K562 (cell line): ENCODE measurements around the gene FLT1. TPM values are rescaled to one million over a fixed set of nuclear protein-coding genes. Genes with fewer than 3 reads are reported as not detected.

Experiments
- ARID2 ChIP-seq: fragments of 450-650 bp; IDR thresholded peaks from 2 replicates; pipeline ENCODE4 v1.6.1; 2017; ENCODE audit warnings: antibody characterized with exemption, mild to moderate bottlenecking
- ARNT ChIP-seq, 2 experiments: fragments of 450-650 bp; IDR thresholded peaks; 2 replicates each; pipeline ENCODE4 v1.6.1; 2016; ENCODE audit warnings: mild to moderate bottlenecking in 1 of 2
- ATF1 ChIP-seq, 2 experiments: fragments of 450-650 bp in 1 of 2; IDR thresholded peaks; 2 replicates each; pipeline ENCODE4 v1.6.1; 2016; ENCODE audit warnings: missing compliant biosample characterization in 1 of 2, missing genetic modification characterization in 1 of 2
- ATF7 ChIP-seq: fragments of 450-650 bp; IDR thresholded peaks from 2 replicates; pipeline ENCODE4 v1.7.1; 2014; ENCODE audit warnings: mild to moderate bottlenecking, moderate library complexity
- BCOR ChIP-seq: fragments of 450-650 bp; IDR thresholded peaks from 2 replicates; pipeline ENCODE4 v1.6.1; 2016
- BRD9 ChIP-seq: fragments of 450-650 bp; IDR thresholded peaks from 2 replicates; pipeline ENCODE4 v1.6.1; 2018; ENCODE audit warnings: low read depth; ENCODE audit not compliant: partially characterized antibody
- CAMTA2 ChIP-seq: fragments of 250-450 bp; sonication (Bioruptor Pico); conservative IDR thresholded peaks from 2 replicates; pipeline ENCODE4 v1.5.1; 2022
- CEBPB ChIP-seq: fragments of 450-650 bp; IDR thresholded peaks from 2 replicates; pipeline ENCODE4 v1.6.1; 2016; ENCODE audit warnings: missing genetic modification characterization, missing compliant biosample characterization
- FOSL1 ChIP-seq: fragments of 200-800 bp; sonication (Bioruptor generic); conservative IDR thresholded peaks from 2 replicates; pipeline ENCODE4 v1.6.1; 2016; ENCODE audit warnings: missing genetic modification characterization, missing compliant biosample characterization
- GABPB1 ChIP-seq: sonication (generic); formaldehyde crosslinking; IDR thresholded peaks from 2 replicates; pipeline ENCODE4 v1.8.0; 2022; ENCODE audit warnings: mild to moderate bottlenecking, missing genetic modification reagents
- HDAC3 ChIP-seq: fragments of 450-650 bp; IDR thresholded peaks from 2 replicates; pipeline ENCODE4 v1.6.1; 2018; ENCODE audit warnings: borderline replicate concordance, mild to moderate bottlenecking, moderate library complexity; ENCODE audit not compliant: partially characterized antibody
- KDM2B ChIP-seq: fragments of 250-450 bp; sonication (Bioruptor Pico); IDR thresholded peaks from 2 replicates; pipeline ENCODE4 v1.8.0; 2021; ENCODE audit warnings: mild to moderate bottlenecking, moderate library complexity
- KDM4B ChIP-seq, 2 experiments: fragments of 450-650 bp in 1 of 2; sonication (generic) in 1 of 2; IDR thresholded peaks; 2 replicates each; pipeline ENCODE4 v1.6.1; 2016 to 2017; ENCODE audit warnings: borderline replicate concordance in 2 of 2, antibody characterized with exemption in 1 of 2, low read depth in 1 of 2, mild to moderate bottlenecking in 1 of 2
- NFIX ChIP-seq: fragments of 250-450 bp; sonication (Bioruptor Pico); IDR thresholded peaks from 2 replicates; pipeline ENCODE4 v1.4.0; 2020; ENCODE audit warnings: low read depth, mild to moderate bottlenecking, moderate library complexity
- RB1 ChIP-seq: fragments of 450-650 bp; IDR thresholded peaks from 2 replicates; pipeline ENCODE4 v1.6.1; 2017; ENCODE audit warnings: low read depth, mild to moderate bottlenecking
- TBL1XR1 ChIP-seq, 2 experiments: IDR thresholded peaks; 2 replicates each; pipeline ENCODE4 v1.6.1; 2012; ENCODE audit warnings: improper control_type of control experiment in 2 of 2, low read length in 2 of 2, mild to moderate bottlenecking in 1 of 2
- TEAD4 ChIP-seq, 2 experiments: sonication (generic) in 1 of 2; formaldehyde crosslinking in 1 of 2; IDR thresholded peaks; 2 replicates each; pipeline versions ENCODE4 v1.6.1 to v1.8.0; 2012 to 2022; ENCODE audit warnings: borderline replicate concordance in 1 of 2, inconsistent platforms in 1 of 2, low read length in 1 of 2, mild to moderate bottlenecking in 1 of 2, missing genetic modification reagents in 1 of 2
- WHSC1 ChIP-seq: IDR thresholded peaks from one replicate; pipeline ENCODE4 v1.6.1; 2012; ENCODE audit warnings: low read length, control low read depth, inconsistent platforms
- XRCC4 ChIP-seq: IDR thresholded peaks from one replicate; pipeline ENCODE4 v1.6.1; 2011; ENCODE audit not compliant: insufficient read depth, insufficient read length; ENCODE audit errors: extremely low read depth
- ZFP1 ChIP-seq: fragments of 450-650 bp; formaldehyde crosslinking; IDR thresholded peaks from 2 replicates; pipeline ENCODE4 v1.4.0; 2020; ENCODE audit warnings: mild to moderate bottlenecking, mixed read lengths
- ZNF239 ChIP-seq: fragments of 250-450 bp; sonication (Bioruptor Pico); IDR thresholded peaks from 2 replicates; pipeline ENCODE4 v1.4.0; 2020; ENCODE audit warnings: mild to moderate bottlenecking
- ZNF263 ChIP-seq: sonication (generic); formaldehyde crosslinking; IDR thresholded peaks from 2 replicates; pipeline ENCODE4 v1.8.0; 2022; ENCODE audit warnings: mild to moderate bottlenecking, missing genetic modification reagents, borderline replicate concordance
- ZNF57 ChIP-seq: fragments of 450-650 bp; formaldehyde crosslinking; IDR thresholded peaks from 2 replicates; pipeline ENCODE4 v1.4.0; 2020; ENCODE audit warnings: mild to moderate bottlenecking, moderate library complexity
- polyA plus RNA-seq, 8 experiments: library from polyadenylated mRNA; depleted of rRNA in 4 of 8; stranded (reverse) in 5 of 8; unstranded in 3 of 8; fragments of >200 nt; fragmentation: Nextera tagmentation in 2 of 8; fragmentation: Illumina TruSeq in 1 of 8; extraction: Ambion mirVana in 2 of 8; extraction: Trizol in 1 of 8; gene quantifications; 2 replicates each; pipeline versions ENCODE4 v1.2.1 to v1.2.3, GENCODE V29; 2011 to 2014; ENCODE audit warnings: inconsistent platforms in 1 of 8, missing spikeins in 1 of 8
- total RNA-seq, 7 experiments: library from RNA; depleted of rRNA in 6 of 7; stranded (reverse); fragments of >200 nt in 6 of 7; fragmentation: Illumina TruSeq in 2 of 7; extraction: Trizol in 2 of 7; gene quantifications; 2 replicates each; pipeline versions ENCODE4 v1.2.1 to v1.2.3, GENCODE V29; 2011 to 2021; ENCODE audit warnings: low replicate concordance in 1 of 7
- TF ChIP-seq, protein P1 (sequence below): fragments of 450-650 bp; IDR thresholded peaks from 2 replicates; pipeline ENCODE4 v1.6.1; 2016; ENCODE audit warnings: antibody characterized with exemption
- TF ChIP-seq, protein P2 (sequence below): fragments of 250-450 bp; sonication (Bioruptor Pico); IDR thresholded peaks from 2 replicates; pipeline ENCODE4 v1.4.0; 2020; ENCODE audit warnings: borderline replicate concordance
- TF ChIP-seq, protein P3 (sequence below): fragments of 450-650 bp; IDR thresholded peaks from 2 replicates; pipeline ENCODE4 v1.6.1; 2014; ENCODE audit warnings: low read depth, mild to moderate bottlenecking, moderate library complexity, borderline replicate concordance

The FLT1 gene
- total and polyA plus RNA-seq, 9 of the 15 experiments (the other 6 are each of a cell fraction or from before 2014, with no cell fraction given) = 0.01 to 2.0 (median 0.22) TPM

DNA sequence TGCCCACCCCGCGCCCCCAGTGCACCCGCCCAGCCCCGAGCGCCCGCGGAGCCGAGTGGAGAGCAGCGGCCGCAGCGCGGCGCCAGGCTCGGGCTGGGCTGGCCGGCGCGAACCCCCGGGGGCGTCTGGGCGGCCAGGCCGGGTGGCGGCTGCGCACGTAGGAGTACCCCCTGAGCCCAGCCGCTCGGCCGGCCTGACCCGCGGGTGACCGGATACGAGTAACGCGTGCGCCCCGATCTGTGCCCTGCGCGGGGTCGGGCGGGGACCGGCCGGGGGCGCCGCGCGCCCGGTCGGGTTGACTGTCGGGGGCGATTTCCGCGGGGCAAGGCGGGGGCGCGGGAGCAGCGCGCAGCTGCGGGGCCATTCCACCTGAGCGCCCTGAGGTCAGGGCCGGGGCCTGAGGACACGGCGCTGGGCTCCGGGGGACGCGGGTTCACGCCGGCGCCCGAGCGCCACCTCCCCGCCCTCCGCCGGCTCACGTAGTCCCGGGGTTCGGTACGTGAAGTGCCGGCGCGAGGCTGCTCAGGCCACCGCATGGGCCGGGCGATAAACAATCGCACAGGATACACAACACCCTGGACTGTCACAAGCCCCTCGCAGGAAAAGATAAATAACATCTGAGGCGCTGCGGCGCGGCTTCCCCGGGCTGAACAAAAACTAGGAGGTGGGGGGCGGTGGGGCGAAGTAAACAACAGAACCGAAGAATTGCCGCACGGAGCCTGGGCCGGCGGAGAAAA lies 37.6 kb upstream of the FLT1 start (continued):
- TF ChIP-seq, protein P1, sequence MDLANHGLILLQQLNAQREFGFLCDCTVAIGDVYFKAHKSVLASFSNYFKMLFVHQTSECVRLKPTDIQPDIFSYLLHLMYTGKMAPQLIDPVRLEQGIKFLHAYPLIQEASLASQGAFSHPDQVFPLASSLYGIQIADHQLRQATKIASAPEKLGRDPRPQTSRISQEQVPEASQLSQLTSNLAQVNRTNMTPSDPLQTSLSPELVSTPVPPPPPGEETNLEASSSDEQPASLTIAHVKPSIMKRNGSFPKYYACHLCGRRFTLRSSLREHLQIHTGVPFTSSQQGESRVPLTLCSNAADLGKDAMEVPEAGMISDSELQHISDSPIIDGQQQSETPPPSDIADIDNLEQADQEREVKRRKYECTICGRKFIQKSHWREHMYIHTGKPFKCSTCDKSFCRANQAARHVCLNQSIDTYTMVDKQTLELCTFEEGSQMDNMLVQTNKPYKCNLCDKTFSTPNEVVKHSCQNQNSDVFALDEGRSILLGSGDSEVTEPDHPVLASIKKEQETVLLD = no peak
- TF ChIP-seq KDM2B = peak; percentile 16; the same call in 1 of the 2 replicates
- no peak for TF ChIP-seq GABPB1 (CRISPR knock-in tag)
- no peak for TF ChIP-seq CAMTA2 (CRISPR knock-in tag)
- no peak; the same call in 1 of the 2 replicates for TF ChIP-seq FOSL1
- TF ChIP-seq ZFP1 (CRISPR knock-in tag) = no peak
- TF ChIP-seq BRD9 = no peak
- no peak for TF ChIP-seq ZNF263
- no peak for TF ChIP-seq NFIX (CRISPR knock-in tag)
- TF ChIP-seq ARID2 = no peak
- TF ChIP-seq TEAD4 (IDR thresholded peaks at IDR 0.05; ENCODE audit: low read length) = peak; percentile 77
- no peak for TF ChIP-seq TEAD4 (CRISPR knock-in tag; IDR thresholded peaks at IDR 0.05; ENCODE audit: borderline replicate concordance)
- TF ChIP-seq BCOR = peak; percentile 68; the same call in 1 of the 2 replicates
- peak; percentile 41 for TF ChIP-seq HDAC3
- TF ChIP-seq KDM4B (IDR thresholded peaks at IDR 0.05; ENCODE audit: borderline replicate concordance in 2 of 2, low read depth in 1 of 2) = no peak
- TF ChIP-seq ATF7 = peak; percentile 53; the same call in 1 of the 2 replicates
- TF ChIP-seq CEBPB = no peak
- TF ChIP-seq ZNF57 (CRISPR knock-in tag) = no peak
- no peak for TF ChIP-seq ATF1 (CRISPR knock-in tag; IDR thresholded peaks at IDR 0.05)
- TF ChIP-seq ATF1 (tag; IDR thresholded peaks at IDR 0.05) = peak; percentile 68
- TF ChIP-seq RB1 = no peak
- TF ChIP-seq, protein P2, sequence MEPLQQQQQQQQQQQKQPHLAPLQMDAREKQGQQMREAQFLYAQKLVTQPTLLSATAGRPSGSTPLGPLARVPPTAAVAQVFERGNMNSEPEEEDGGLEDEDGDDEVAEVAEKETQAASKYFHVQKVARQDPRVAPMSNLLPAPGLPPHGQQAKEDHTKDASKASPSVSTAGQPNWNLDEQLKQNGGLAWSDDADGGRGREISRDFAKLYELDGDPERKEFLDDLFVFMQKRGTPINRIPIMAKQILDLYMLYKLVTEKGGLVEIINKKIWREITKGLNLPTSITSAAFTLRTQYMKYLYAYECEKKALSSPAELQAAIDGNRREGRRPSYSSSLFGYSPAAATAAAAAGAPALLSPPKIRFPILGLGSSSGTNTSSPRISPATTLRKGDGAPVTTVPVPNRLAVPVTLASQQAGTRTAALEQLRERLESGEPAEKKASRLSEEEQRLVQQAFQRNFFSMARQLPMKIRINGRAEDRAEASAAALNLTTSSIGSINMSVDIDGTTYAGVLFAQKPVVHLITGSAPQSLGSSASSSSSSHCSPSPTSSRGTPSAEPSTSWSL = no peak
- no peak for TF ChIP-seq ZNF239 (CRISPR knock-in tag)
- TF ChIP-seq, protein P3, sequence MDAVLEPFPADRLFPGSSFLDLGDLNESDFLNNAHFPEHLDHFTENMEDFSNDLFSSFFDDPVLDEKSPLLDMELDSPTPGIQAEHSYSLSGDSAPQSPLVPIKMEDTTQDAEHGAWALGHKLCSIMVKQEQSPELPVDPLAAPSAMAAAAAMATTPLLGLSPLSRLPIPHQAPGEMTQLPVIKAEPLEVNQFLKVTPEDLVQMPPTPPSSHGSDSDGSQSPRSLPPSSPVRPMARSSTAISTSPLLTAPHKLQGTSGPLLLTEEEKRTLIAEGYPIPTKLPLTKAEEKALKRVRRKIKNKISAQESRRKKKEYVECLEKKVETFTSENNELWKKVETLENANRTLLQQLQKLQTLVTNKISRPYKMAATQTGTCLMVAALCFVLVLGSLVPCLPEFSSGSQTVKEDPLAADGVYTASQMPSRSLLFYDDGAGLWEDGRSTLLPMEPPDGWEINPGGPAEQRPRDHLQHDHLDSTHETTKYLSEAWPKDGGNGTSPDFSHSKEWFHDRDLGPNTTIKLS = no peak; the same call in 1 of the 2 replicates
- no peak for TF ChIP-seq ARNT (IDR thresholded peaks at IDR 0.05)
- TF ChIP-seq XRCC4 = no peak
- TF ChIP-seq WHSC1 = no peak
- no peak for TF ChIP-seq TBL1XR1 (IDR thresholded peaks at IDR 0.05; ENCODE audit: low read length in 2 of 2)
